Transverse colon (tissue), 4 donors: Measurements from ENCODE around the gene GID8. TPM values are rescaled to one million over a fixed set of nuclear protein-coding genes. Genes with fewer than 3 reads are reported as not detected.

Source experiments
- DNase-seq: peaks from one replicate; pipeline ENCODE4 v3.0.0-alpha.2; 2019
- H3K27ac ChIP-seq, 4 donors: fragments of 200-600 bp; sonication (generic); 2 replicates each; pipeline ENCODE4 v1.5.1; 2016 to 2018; ENCODE audit warnings: inconsistent platforms in 4 of 4
- H3K27me3 ChIP-seq: fragments of 200-600 bp; sonication (generic); 2 replicates; pipeline ENCODE4 v1.5.1; 2017; ENCODE audit warnings: inconsistent platforms
- H3K36me3 ChIP-seq, 4 donors: fragments of 200-600 bp; sonication (generic); 2 replicates each; pipeline ENCODE4 v1.5.1; 2017 to 2019; ENCODE audit warnings: inconsistent platforms in 4 of 4
- H3K4me1 ChIP-seq, 4 donors: fragments of 200-600 bp; sonication (generic); 2 replicates each; pipeline ENCODE4 v1.5.1; 2017 to 2020; ENCODE audit warnings: inconsistent platforms in 4 of 4
- H3K4me3 ChIP-seq, 4 donors: fragments of 200-600 bp; sonication (generic); 1 replicate in 1 of 4; 2 replicates in 3 of 4; pipeline versions ENCODE4 v1.5.1 to v1.6.1; 2017 to 2019; ENCODE audit warnings: inconsistent platforms in 4 of 4
- H3K9me3 ChIP-seq, 2 donors: fragments of 200-600 bp; sonication (generic); 2 replicates each; pipeline ENCODE4 v1.5.1; 2017 to 2019; ENCODE audit warnings: inconsistent platforms in 2 of 2
- CTCF ChIP-seq, 5 experiments: fragments of 200-600 bp in 3 of 5; fragments of 450-650 bp in 2 of 5; sonication (generic) in 3 of 5; IDR thresholded peaks; 1 replicate in 2 of 5; 2 replicates in 3 of 5; pipeline ENCODE4 v1.5.1; 2016 to 2017; ENCODE audit warnings: antibody characterized with exemption in 5 of 5, inconsistent platforms in 3 of 5, mild to moderate bottlenecking in 2 of 5, moderate library complexity in 1 of 5
- EP300 ChIP-seq: sonication (generic); formaldehyde crosslinking; IDR thresholded peaks from one replicate; pipeline ENCODE4 v1.6.1; 2017; ENCODE audit warnings: antibody characterized with exemption, low read depth
- POLR2A ChIP-seq: fragments of 450-650 bp; IDR thresholded peaks from one replicate; pipeline ENCODE4 v1.6.1; 2016; ENCODE audit warnings: antibody characterized with exemption, mild to moderate bottlenecking, moderate library complexity
- POLR2AphosphoS5 ChIP-seq, 3 donors: sonication (generic); formaldehyde crosslinking; IDR thresholded peaks; one replicate each; pipeline ENCODE4 v1.6.1; 2016; ENCODE audit warnings: antibody characterized with exemption in 3 of 3
- WGBS, 2 donors: methylation state at CpG; one replicate each; pipeline ENCODE4 v1.1.5; 2018; ENCODE audit warnings: low coverage in 1 of 2; 5-methylcytosine and 5-hydroxymethylcytosine counted together
- in situ Hi-C, 4 donors: fragments of 200-750 bp; cut with MboI; loops; one replicate each; pipeline versions ENCODE4 v1.15.0 to v1.15.1; 2017; ENCODE audit warnings: low sequenced_read_pairs in 3 of 4, low pct_ligation_motif_present in 1 of 4, low pct_unique_long_range_greater_than_20kb in 1 of 4
- intact Hi-C: fragments of 100-400 bp; cut with DNase I; formaldehyde crosslinking; loops from one replicate; pipeline ENCODE4 v1.15.1; 2023; ENCODE audit warnings: low total_unique reads
- total RNA-seq, 4 donors: library from RNA; depleted of rRNA; stranded (reverse); fragments of >200 nt; gene quantifications; one replicate each; pipeline ENCODE4 v1.1.0, GENCODE V29; 2016

Gene GID8
- total RNA-seq, 4 donors from 2014 or later = 29.5 to 34.1 (median 31.7) TPM

- DNase-seq = no peak
- no peak overlapping the region for H3K27ac ChIP-seq
- TF ChIP-seq POLR2A (no peak), POLR2AphosphoS5 (IDR thresholded peaks at IDR 0.05) (no peak), EP300 (no peak), CTCF (IDR thresholded peaks at IDR 0.05) (no peak)
- H3K9me3 ChIP-seq = no peaks in the 10 kb centered on the region
- peaks cover 74% of the 10 kb centered on the region for H3K27me3 ChIP-seq
- in situ Hi-C loops = no loop called here
- 24% methylated on average over 20 of the region's 20 CpGs; no CpG with 5 or more reads in 1 of the 2 donors for WGBS, 2 donors
- intact Hi-C loops = no loop called here
- H3K4me1 ChIP-seq = no peaks in the 10 kb centered on the region
- no peaks in the 10 kb centered on the region for H3K36me3 ChIP-seq
- no peak overlapping the region for H3K4me3 ChIP-seq
Observed at GRCh38 chr20:62997417-62998035, 59.6 kb downstream of the GID8 start.

Other genes starting within 250 kb of the GID8 start
- 10 to 100 TPM in 1 of 4 donors, 1 to 10 TPM in 3; 1.5 to 23.9 (median 4.7) TPM for gene NTSR1, start 229.3 kb upstream of the GID8 start, total RNA-seq
- gene MRGBP, start 141.7 kb upstream of the GID8 start, total RNA-seq = 10 to 100 TPM; 10.8 to 13.0 (median 11.9) TPM
- 100 to 1,000 TPM in 1 of 4 donors, 10 to 100 TPM in 3; 55.2 to 137 (median 71.1) TPM for gene OGFR, start 133.3 kb upstream of the GID8 start, total RNA-seq
- 100 to 1,000 TPM in 1 of 4 donors, 10 to 100 TPM in 1, 1 to 10 TPM in 2; 6.0 to 223 (median 8.0) TPM for gene COL9A3, start 121.1 kb upstream of the GID8 start, total RNA-seq
- gene TCFL5, start 76.3 kb upstream of the GID8 start, total RNA-seq = 10 to 100 TPM in 1 of 4 donors, 1 to 10 TPM in 3; 5.2 to 19.9 (median 5.9) TPM
- gene DIDO1, start 11.6 kb upstream of the GID8 start, total RNA-seq = 100 to 1,000 TPM in 1 of 4 donors, 10 to 100 TPM in 3; 68.3 to 135 (median 88.0) TPM
- 10 to 100 TPM in 1 of 4 donors, 1 to 10 TPM in 3; 2.8 to 32.9 (median 4.6) TPM for gene SLC17A9, start 14.6 kb downstream of the GID8 start, total RNA-seq
- not detected for gene BHLHE23, start 68.8 kb downstream of the GID8 start, total RNA-seq